Spinal cord (tissue), 10 donors: ENCODE results near the gene UVSSA. TPM values are rescaled to one million over a fixed set of nuclear protein-coding genes. Genes with fewer than 3 reads are reported as not detected.

Experiments used
- DNase-seq, 6 donors: peaks; one replicate each; pipeline versions ENCODE4 v3.0.0 to v3.0.0-alpha.2; 2013 to 2015; ENCODE audit warnings: low spot score in 6 of 6, low read depth in 4 of 6
- H3K27ac ChIP-seq: one replicate; pipeline ENCODE4 v1.5.1; 2013; ENCODE audit warnings: low read depth, low read length, control low read depth
- H3K27me3 ChIP-seq: one replicate; pipeline ENCODE4 v1.6.1; 2013; ENCODE audit warnings: low read length; ENCODE audit not compliant: control insufficient read depth, insufficient read depth
- H3K36me3 ChIP-seq: one replicate; pipeline ENCODE4 v1.6.1; 2013; ENCODE audit warnings: low read length; ENCODE audit not compliant: control insufficient read depth, insufficient read depth
- H3K4me1 ChIP-seq: one replicate; pipeline ENCODE4 v1.6.1; 2013; ENCODE audit warnings: low read length; ENCODE audit not compliant: control insufficient read depth, insufficient read depth
- H3K4me3 ChIP-seq: one replicate; pipeline ENCODE4 v1.5.1; 2013; ENCODE audit warnings: low read depth, low read length, control low read depth
- H3K9me3 ChIP-seq: one replicate; pipeline ENCODE4 v1.6.1; 2013; ENCODE audit warnings: low read length; ENCODE audit not compliant: control insufficient read depth, insufficient read depth
- WGBS: methylation state at CpG from one replicate; pipeline ENCODE4 v1.1.5; 2013; ENCODE audit warnings: missing lambda C conversion rate; ENCODE audit not compliant: insufficient coverage; 5-methylcytosine and 5-hydroxymethylcytosine counted together
- polyA plus RNA-seq, 2 donors: library from polyadenylated mRNA; unstranded; fragments of 120-200 nt; gene quantifications; one replicate each; pipeline ENCODE4 v1.2.1, GENCODE V29; 2013; ENCODE audit not compliant: insufficient read length in 2 of 2
- total RNA-seq, 2 donors: library from RNA; depleted of rRNA in 1 of 2; stranded (reverse); fragments of 120-200 nt in 1 of 2; fragments of >200 nt in 1 of 2; gene quantifications; one replicate each; pipeline versions ENCODE4 v1.2.3 to v1.2.4, GENCODE V29; 2013 to 2014
- donor health status: healthy.

UVSSA gene
- total and polyA plus RNA-seq, 4 donors: 7.5 to 27.7 (median 17.1) TPM

GRCh38 chr4:1406981-1407656 lies 60.1 kb downstream of the UVSSA start:
- no peak overlapping the region for H3K27ac ChIP-seq
- H3K4me3 ChIP-seq: no peak overlapping the region
- peaks cover 87% of the 10 kb centered on the region for H3K27me3 ChIP-seq
- no peaks in the 10 kb centered on the region for H3K36me3 ChIP-seq
- peaks cover 13% of the 10 kb centered on the region for H3K4me1 ChIP-seq
- WGBS: 6% methylated on average over 36 of the region's 50 CpGs
- DNase-seq: peak in 1 of 6 donors; percentile 15
- no peaks in the 10 kb centered on the region for H3K9me3 ChIP-seq

GRCh38 chr4:1407657-1408333 lies 60.8 kb downstream of the UVSSA start:
- Histone ChIP-seq H3K27me3 (peaks cover 87% of the 10 kb centered on the region), H3K9me3 (no peaks in the 10 kb centered on the region), H3K4me1 (peaks cover 8% of the 10 kb centered on the region), H3K36me3 (no peaks in the 10 kb centered on the region), H3K4me3 (no peak overlapping the region), H3K27ac (no peak overlapping the region)
- WGBS: 1% methylated on average over 41 of the region's 53 CpGs
- peak in 1 of 6 donors; percentile 17 for DNase-seq

GRCh38 chr4:1408418-1408817 lies 61.4 kb downstream of the UVSSA start:
- DNase-seq: peak in 2 of 6 donors; percentile 13 to 37
- no peaks in the 10 kb centered on the region for H3K36me3 ChIP-seq
- H3K27ac ChIP-seq: no peak overlapping the region
- H3K9me3 ChIP-seq: no peaks in the 10 kb centered on the region
- peaks cover 94% of the 10 kb centered on the region for H3K27me3 ChIP-seq
- peaks cover 13% of the 10 kb centered on the region for H3K4me1 ChIP-seq
- WGBS: 3% methylated on average over 19 of the region's 22 CpGs
- H3K4me3 ChIP-seq: no peak overlapping the region

GRCh38 chr4:1409079-1409478 lies 62.1 kb downstream of the UVSSA start:
- DNase-seq: no peak
- 20% methylated on average over 11 of the region's 14 CpGs for WGBS
- H3K27ac ChIP-seq: no peak overlapping the region
- no peak overlapping the region for H3K4me3 ChIP-seq
- no peaks in the 10 kb centered on the region for H3K36me3 ChIP-seq
- H3K4me1 ChIP-seq: peaks cover 19% of the 10 kb centered on the region
- peaks cover 94% of the 10 kb centered on the region for H3K27me3 ChIP-seq
- H3K9me3 ChIP-seq: no peaks in the 10 kb centered on the region

- H3K4me3 ChIP-seq: no peak overlapping the region
- 36% methylated on average over 23 of the region's 27 CpGs for WGBS
- peaks cover 16% of the 10 kb centered on the region for H3K4me1 ChIP-seq
- H3K27ac ChIP-seq: no peak overlapping the region
- no peaks in the 10 kb centered on the region for H3K9me3 ChIP-seq
- no peak for DNase-seq
- no peaks in the 10 kb centered on the region for H3K36me3 ChIP-seq
- H3K27me3 ChIP-seq: peaks cover 87% of the 10 kb centered on the region
Observed at GRCh38 chr4:1409491-1410425, 62.8 kb downstream of the UVSSA start.

- no peak overlapping the region for H3K27ac ChIP-seq
- DNase-seq: peak in 3 of 6 donors; percentile 33 to 81 (median 39)
- peaks cover 85% of the 10 kb centered on the region for H3K27me3 ChIP-seq
- peaks cover 15% of the 10 kb centered on the region for H3K4me1 ChIP-seq
- H3K4me3 ChIP-seq: no peak overlapping the region
- H3K9me3 ChIP-seq: no peaks in the 10 kb centered on the region
- H3K36me3 ChIP-seq: no peaks in the 10 kb centered on the region
- WGBS: 19% methylated on average over 45 of the region's 48 CpGs
Observed at GRCh38 chr4:1410491-1411325, 63.7 kb downstream of the UVSSA start.

- Histone ChIP-seq H3K9me3 (no peaks in the 10 kb centered on the region), H3K4me1 (peaks cover 15% of the 10 kb centered on the region), H3K27me3 (peaks cover 89% of the 10 kb centered on the region), H3K4me3 (no peak overlapping the region), H3K27ac (no peak overlapping the region), H3K36me3 (no peaks in the 10 kb centered on the region)
- no peak for DNase-seq
- WGBS: 33% methylated on average over 10 of the region's 17 CpGs
Observed at GRCh38 chr4:1411436-1412375, 64.7 kb downstream of the UVSSA start.

GRCh38 chr4:1412376-1413203 lies 65.6 kb downstream of the UVSSA start:
- Histone ChIP-seq H3K4me3 (no peak overlapping the region), H3K27me3 (peaks cover 83% of the 10 kb centered on the region), H3K27ac (no peak overlapping the region), H3K36me3 (no peaks in the 10 kb centered on the region), H3K4me1 (peaks cover 15% of the 10 kb centered on the region), H3K9me3 (no peaks in the 10 kb centered on the region)
- WGBS: 51% methylated on average over 14 of the region's 15 CpGs
- no peak for DNase-seq
